Measurements from ENCODE around the gene DERL2.

DERL2 gene

GRCh38 chr17:5429191-5429887 is 56.6 kb downstream of the DERL2 start:
- FAIRE-seq = no peak
- TF ChIP-seq CTCF (IDR thresholded peaks at IDR 0.05; ENCODE audit: insufficient read depth, missing control alignments) = no peak
- DNase-seq (ENCODE audit: insufficient read length, low spot score) = no peak

- FAIRE-seq (no peak), DNase-seq (ENCODE audit: insufficient read length, low spot score) (no peak)
- no peak for TF ChIP-seq CTCF (IDR thresholded peaks at IDR 0.05; ENCODE audit: insufficient read depth, missing control alignments)
Observed at GRCh38 chr17:5425826-5426225, 60.2 kb downstream of the DERL2 start.

- no peak for TF ChIP-seq CTCF (IDR thresholded peaks at IDR 0.05; ENCODE audit: insufficient read depth, missing control alignments)
- no peak for DNase-seq (ENCODE audit: insufficient read length, low spot score)
Observed at GRCh38 chr17:5424909-5425308, 61.1 kb downstream of the DERL2 start.

GRCh38 chr17:5422505-5422904 is 63.5 kb downstream of the DERL2 start:
- DNase-seq (ENCODE audit: insufficient read length, low spot score) (no peak), FAIRE-seq (no peak)
- no peak for TF ChIP-seq CTCF (IDR thresholded peaks at IDR 0.05; ENCODE audit: insufficient read depth, missing control alignments)

More at GRCh38 chr17:5424909-5425308, 61.1 kb downstream of the DERL2 start:
- FAIRE-seq = no peak

Measured in D721Med (cell line).